Measurements from ENCODE around the gene RASSF1.

Gene RASSF1

DNA sequence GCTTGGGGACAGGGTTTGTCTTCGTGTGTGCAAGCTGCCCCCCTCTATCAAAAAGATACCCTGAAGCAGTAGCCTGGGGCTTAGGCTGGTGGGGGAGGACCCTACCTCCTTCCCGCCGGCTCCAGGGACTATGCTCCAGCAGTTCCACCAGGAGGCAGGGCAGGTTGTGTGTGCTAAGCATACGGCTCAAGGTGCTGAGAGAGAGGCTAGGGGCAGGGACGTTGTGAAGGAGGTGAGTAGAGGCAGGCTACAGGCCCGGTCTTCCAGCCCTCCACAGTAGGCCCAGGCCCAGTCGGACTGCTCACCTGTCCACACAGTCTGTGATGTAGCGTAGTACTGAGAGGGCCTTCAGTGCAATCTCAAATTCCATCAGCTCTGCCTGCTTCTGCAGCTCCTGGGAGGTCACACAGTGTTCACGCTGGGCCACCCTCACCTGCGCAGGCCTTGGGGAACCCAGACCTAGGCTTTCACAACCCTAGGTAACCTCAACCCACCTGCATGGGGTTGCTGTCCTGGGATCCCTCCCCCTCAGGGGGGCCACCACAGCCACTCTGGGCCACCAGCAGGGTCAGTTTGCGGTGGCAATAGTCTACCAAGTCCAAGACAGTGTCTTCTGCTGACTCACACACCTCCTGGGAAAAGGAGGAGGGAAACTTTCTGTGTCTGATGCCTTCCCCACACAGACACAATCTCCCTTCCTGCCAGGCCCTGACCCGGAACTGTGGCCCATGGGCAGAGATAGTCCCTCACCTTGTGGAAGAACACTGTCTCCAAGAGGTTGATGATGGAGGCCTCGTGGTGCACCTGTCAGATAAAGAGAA lies 2.4 kb upstream of the RASSF1 start:
- Histone ChIP-seq H3K36me3 (ENCODE audit: control insufficient read depth, low read length) (peaks cover 20% of the 10 kb centered on the region), H3K27ac (ENCODE audit: low read depth, low read length) (no peak overlapping the region), H3K4me3 (ENCODE audit: low read length) (no peak overlapping the region), H3F3A (ENCODE audit: control insufficient read depth, insufficient read depth) (peaks cover 14% of the 10 kb centered on the region), H3K9me3 (ENCODE audit: control insufficient read depth, insufficient read depth, low read length) (no peaks in the 10 kb centered on the region), H3K9me2 (replicated peaks; ENCODE audit: control insufficient read depth, low read length) (no peaks in the 10 kb centered on the region), H3K4me2 (ENCODE audit: low read length) (no peak overlapping the region), H4K20me1 (ENCODE audit: control insufficient read depth, insufficient read depth, low read depth, low read length) (no peaks in the 10 kb centered on the region), H3K4me1 (ENCODE audit: control insufficient read depth, low read length) (peaks cover 50% of the 10 kb centered on the region), H3K27me3 (ENCODE audit: control insufficient read depth, low read length) (no peaks in the 10 kb centered on the region), H3K79me2 (ENCODE audit: control insufficient read depth, low read length) (peaks cover 26% of the 10 kb centered on the region)
- TF ChIP-seq EZH2phosphoT487 (IDR thresholded peaks at IDR 0.05; ENCODE audit: borderline replicate concordance, low read length) (no peak), CTCF (IDR thresholded peaks at IDR 0.05; ENCODE audit: low read depth, low read length, poor library complexity, severe bottlenecking) (no peak)

GRCh38 chr3:50341996-50342650 lies 1.5 kb upstream of the RASSF1 start:
- no peak overlapping the region for H3K27ac ChIP-seq (ENCODE audit: low read depth, low read length)
- peak overlapping the region; percentile 98 for H3K4me2 ChIP-seq (ENCODE audit: low read length)
- H3K9me2 ChIP-seq (replicated peaks; ENCODE audit: control insufficient read depth, low read length), result no peaks in the 10 kb centered on the region
- peaks cover 33% of the 10 kb centered on the region for H3K79me2 ChIP-seq (ENCODE audit: control insufficient read depth, low read length)
- H3K27me3 ChIP-seq (ENCODE audit: control insufficient read depth, low read length), result no peaks in the 10 kb centered on the region
- H4K20me1 ChIP-seq (ENCODE audit: control insufficient read depth, insufficient read depth, low read depth, low read length), result no peaks in the 10 kb centered on the region
- TF ChIP-seq EZH2phosphoT487 (IDR thresholded peaks at IDR 0.05; ENCODE audit: borderline replicate concordance, low read length), result no peak
- TF ChIP-seq CTCF (IDR thresholded peaks at IDR 0.05; ENCODE audit: low read depth, low read length, poor library complexity, severe bottlenecking), result no peak
- no peak overlapping the region; the same call in 1 of the 2 replicates for H3K4me3 ChIP-seq (ENCODE audit: low read length)
- peaks cover 14% of the 10 kb centered on the region for H3F3A ChIP-seq (ENCODE audit: control insufficient read depth, insufficient read depth)
- H3K9me3 ChIP-seq (ENCODE audit: control insufficient read depth, insufficient read depth, low read length), result no peaks in the 10 kb centered on the region
- H3K4me1 ChIP-seq (ENCODE audit: control insufficient read depth, low read length), result peaks cover 50% of the 10 kb centered on the region
- peaks cover 18% of the 10 kb centered on the region for H3K36me3 ChIP-seq (ENCODE audit: control insufficient read depth, low read length)

DNA sequence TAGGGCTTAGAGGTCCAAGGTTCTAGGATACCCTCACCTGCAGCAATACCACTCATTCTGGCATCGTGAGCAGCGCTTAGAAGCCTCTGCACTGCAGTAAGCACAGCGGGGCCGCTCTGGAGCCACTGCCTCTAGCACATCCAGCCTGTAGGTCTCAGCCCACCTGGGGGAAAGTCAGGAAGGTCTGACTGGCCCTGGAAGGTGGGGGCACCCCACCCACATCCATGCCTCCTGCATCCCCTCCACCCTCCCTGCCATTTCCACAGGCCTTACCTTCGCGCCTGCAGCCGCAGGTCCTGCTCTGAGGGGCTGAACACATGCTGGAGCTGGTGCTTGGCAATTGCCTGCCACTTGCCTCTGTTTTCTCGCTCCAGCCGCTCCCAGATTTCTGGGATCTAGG lies 901 bp upstream of the RASSF1 start:
- H3K4me2 ChIP-seq (ENCODE audit: low read length), result peak overlapping the region; percentile 98
- H3K36me3 ChIP-seq (ENCODE audit: control insufficient read depth, low read length), result peaks cover 23% of the 10 kb centered on the region
- peaks cover 39% of the 10 kb centered on the region for H3K79me2 ChIP-seq (ENCODE audit: control insufficient read depth, low read length)
- H3K4me1 ChIP-seq (ENCODE audit: control insufficient read depth, low read length), result peaks cover 50% of the 10 kb centered on the region
- H3K27ac ChIP-seq (ENCODE audit: low read depth, low read length), result peak overlapping the region; percentile 90
- no peaks in the 10 kb centered on the region for H3K9me3 ChIP-seq (ENCODE audit: control insufficient read depth, insufficient read depth, low read length)
- peak overlapping the region; percentile 83 for H3K4me3 ChIP-seq (ENCODE audit: low read length)
- 0 out of 2 replicates have a peak, but pooled peaks cover 1% of the 10 kb centered on the region for H4K20me1 ChIP-seq (ENCODE audit: control insufficient read depth, insufficient read depth, low read depth, low read length)
- peaks cover 14% of the 10 kb centered on the region for H3F3A ChIP-seq (ENCODE audit: control insufficient read depth, insufficient read depth)
- no peak for TF ChIP-seq CTCF (IDR thresholded peaks at IDR 0.05; ENCODE audit: low read depth, low read length, poor library complexity, severe bottlenecking)
- no peak for TF ChIP-seq EZH2phosphoT487 (IDR thresholded peaks at IDR 0.05; ENCODE audit: borderline replicate concordance, low read length)
- no peaks in the 10 kb centered on the region for H3K27me3 ChIP-seq (ENCODE audit: control insufficient read depth, low read length)
- H3K9me2 ChIP-seq (replicated peaks; ENCODE audit: control insufficient read depth, low read length), result no peaks in the 10 kb centered on the region
